ENCODE results near the gene DDX23.

GRCh38 chr12:48889679-48890078, 37.7 kb upstream of the DDX23 start:
- no peak for TF ChIP-seq CTCF (IDR thresholded peaks at IDR 0.05)
- no peak for TF ChIP-seq POLR2A (IDR thresholded peaks at IDR 0.05)
